GM18505 (cell line): ENCODE measurements around the gene DISP2.

Source experiments
- ATAC-seq: cut with Tn5 transposase; IDR thresholded peaks from one replicate; pipeline ENCODE4 v1.9.1; 2021; ENCODE audit not compliant: unreplicated experiment
- POLR2A ChIP-seq: IDR thresholded peaks from 4 replicates; pipeline ENCODE4 v1.6.1; 2011; ENCODE audit warnings: borderline replicate concordance; ENCODE audit not compliant: insufficient read depth, insufficient read length; ENCODE audit errors: extremely low read depth

The DISP2 gene

DNA sequence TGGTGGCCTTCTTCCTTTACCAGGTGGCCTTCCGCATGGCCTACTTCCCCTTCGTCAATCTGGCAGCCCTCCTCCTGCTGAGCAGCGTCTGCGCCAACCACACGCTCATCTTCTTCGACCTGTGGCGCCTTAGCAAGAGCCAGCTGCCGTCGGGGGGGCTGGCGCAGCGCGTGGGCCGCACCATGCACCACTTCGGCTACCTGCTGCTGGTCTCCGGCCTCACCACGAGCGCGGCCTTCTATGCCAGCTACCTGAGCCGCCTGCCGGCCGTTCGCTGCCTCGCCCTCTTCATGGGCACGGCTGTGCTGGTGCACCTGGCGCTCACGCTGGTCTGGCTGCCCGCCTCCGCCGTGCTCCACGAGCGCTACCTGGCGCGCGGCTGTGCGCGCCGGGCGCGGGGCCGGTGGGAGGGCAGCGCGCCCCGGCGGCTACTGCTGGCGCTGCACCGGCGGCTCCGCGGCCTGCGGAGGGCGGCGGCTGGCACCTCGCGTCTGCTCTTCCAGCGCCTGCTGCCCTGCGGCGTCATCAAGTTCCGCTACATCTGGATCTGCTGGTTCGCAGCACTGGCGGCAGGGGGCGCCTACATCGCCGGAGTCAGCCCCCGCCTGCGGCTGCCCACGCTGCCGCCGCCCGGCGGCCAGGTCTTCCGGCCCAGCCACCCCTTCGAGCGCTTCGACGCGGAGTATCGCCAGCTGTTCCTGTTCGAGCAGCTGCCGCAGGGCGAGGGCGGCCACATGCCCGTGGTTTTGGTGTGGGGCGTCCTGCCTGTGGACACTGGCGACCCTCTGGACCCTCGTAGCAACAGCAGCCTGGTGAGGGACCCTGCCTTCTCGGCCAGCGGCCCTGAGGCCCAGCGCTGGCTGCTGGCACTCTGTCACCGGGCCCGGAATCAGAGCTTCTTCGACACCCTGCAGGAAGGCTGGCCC, 9.9 kb downstream of the DISP2 start:
- TF ChIP-seq POLR2A = no peak
- ATAC-seq = peak; percentile 78

DNA sequence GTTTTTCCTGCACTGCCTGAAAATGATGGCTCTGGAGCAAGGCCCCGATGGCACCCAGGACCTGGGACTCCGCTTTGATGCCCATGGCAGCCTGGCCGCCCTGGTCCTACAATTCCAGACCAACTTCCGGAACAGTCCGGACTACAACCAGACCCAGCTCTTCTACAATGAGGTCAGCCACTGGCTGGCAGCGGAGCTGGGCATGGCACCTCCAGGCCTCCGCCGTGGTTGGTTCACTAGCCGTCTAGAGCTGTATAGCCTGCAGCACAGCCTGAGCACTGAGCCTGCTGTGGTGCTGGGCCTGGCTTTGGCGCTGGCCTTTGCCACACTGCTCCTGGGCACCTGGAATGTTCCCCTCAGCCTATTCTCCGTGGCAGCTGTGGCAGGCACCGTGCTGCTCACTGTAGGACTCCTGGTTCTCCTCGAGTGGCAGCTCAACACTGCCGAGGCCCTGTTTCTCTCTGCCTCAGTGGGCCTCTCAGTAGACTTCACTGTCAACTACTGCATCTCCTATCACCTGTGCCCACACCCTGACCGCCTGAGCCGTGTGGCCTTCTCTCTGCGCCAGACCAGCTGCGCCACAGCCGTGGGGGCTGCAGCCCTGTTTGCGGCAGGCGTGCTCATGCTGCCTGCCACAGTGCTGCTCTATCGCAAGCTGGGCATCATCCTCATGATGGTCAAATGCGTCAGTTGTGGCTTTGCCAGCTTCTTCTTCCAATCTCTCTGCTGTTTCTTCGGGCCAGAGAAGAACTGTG, 10.9 kb downstream of the DISP2 start:
- no peak for TF ChIP-seq POLR2A
- no peak for ATAC-seq

DNA sequence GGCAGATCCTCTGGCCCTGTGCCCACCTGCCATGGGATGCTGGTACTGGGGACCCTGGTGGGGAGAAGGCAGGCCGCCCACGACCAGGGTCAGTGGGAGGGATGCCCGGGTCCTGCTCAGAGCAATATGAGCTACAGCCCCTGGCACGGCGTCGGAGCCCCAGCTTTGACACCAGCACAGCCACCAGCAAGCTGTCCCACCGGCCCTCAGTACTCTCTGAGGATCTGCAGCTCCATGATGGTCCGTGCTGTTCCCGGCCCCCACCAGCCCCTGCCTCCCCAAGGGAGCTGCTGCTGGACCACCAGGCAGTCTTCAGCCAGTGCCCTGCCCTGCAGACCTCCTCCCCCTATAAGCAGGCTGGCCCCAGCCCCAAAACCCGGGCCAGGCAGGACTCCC, 11.5 kb downstream of the DISP2 start:
- ATAC-seq = no peak
- TF ChIP-seq POLR2A = no peak

DNA sequence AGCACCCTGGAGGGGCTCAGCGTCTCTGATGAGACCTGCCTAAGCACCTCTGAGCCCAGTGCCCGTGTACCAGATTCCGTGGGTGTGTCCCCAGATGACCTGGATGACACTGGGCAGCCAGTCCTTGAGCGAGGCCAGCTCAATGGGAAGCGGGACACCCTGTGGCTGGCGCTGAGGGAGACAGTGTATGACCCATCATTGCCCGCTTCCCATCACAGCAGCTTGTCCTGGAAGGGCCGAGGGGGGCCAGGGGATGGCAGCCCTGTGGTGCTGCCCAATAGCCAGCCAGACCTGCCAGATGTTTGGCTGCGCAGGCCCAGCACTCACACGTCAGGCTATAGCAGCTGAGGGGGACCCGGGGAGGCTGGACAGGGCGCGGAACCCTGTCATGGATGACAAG, 12.0 kb downstream of the DISP2 start:
- no peak for TF ChIP-seq POLR2A

DNA sequence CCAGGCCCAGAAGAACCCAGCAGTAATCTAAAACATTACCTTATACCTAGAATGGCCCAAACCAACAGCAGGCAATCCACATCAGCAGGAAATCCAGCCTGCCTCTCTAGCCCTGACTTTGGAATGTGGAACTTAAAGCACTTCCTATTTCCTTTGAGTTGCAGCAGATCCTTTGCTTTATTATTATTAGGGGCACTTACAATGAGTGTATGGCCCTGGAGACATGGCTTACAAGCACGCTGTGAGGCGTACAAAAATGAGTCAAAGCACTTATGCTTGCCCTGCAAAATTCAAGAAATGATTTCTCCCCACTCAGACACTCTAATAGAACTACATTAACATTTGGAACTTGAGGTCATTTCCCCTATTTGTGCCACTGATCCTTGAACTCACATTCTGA, 15.0 kb downstream of the DISP2 start:
- ATAC-seq = no peak
- TF ChIP-seq POLR2A = no peak

More for the DNA sequence above, 12.0 kb downstream of the DISP2 start:
- ATAC-seq = no peak

DNA sequence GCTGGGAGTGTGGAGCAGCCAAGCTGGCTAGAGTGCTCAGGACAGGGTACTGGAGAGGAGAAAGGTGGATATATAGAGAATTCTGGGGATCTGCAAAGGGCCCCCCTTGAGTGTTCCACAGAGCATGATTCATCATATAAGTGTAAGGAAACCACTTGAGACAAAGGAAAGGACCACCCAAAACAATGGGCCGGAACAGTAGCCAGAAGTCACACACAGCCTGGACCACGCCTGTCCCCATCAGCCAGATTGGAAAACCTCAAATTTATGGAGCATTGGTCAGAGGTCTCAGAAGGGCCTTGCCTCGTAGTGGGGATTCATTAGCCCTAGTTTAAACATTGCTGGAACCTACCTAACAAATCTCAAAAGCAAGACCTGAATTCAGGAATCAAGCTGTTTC, 19.6 kb downstream of the DISP2 start:
- no peak for TF ChIP-seq POLR2A
- no peak for ATAC-seq

DNA sequence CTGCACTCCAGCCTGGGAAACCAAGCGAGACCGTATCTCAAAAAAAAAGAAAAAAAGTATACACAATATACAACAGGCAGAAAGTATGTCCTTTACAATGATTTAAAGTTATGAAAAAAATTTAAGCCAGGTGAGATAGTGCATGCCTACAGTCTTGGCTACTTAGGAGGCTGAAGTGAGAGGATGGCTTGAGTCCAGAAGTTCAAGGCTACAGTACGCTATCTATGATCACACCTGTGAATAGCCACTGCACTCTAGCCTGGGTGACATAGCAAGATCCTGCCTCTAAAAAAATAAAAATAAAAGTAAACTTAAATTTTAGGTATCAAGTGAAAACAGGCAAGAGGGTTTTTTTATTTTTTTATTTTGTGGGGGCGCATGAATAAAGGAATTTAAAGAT, 21.4 kb downstream of the DISP2 start:
- TF ChIP-seq POLR2A = no peak

DNA sequence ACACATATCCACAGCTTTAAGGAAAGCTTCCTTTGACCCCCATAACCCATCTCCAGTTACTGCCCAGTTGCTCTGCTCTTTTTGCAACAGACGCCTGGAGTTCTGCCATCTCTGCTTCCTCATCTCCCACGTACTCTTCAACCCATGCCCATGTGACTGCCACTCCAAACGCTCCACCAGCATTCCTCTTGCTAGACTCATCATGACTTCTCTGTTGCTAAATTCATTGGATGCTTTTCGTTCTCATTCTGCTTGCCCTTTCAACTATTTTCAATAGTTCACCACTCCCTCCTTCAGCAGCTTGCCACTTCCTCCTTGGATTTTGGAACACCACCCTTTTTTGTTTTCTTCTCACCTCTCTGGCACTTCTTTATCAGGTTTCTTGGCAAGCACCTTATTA, 21.8 kb downstream of the DISP2 start:
- no peak for TF ChIP-seq POLR2A
- no peak for ATAC-seq

More for the DNA sequence above, 21.4 kb downstream of the DISP2 start:
- ATAC-seq = no peak

DNA sequence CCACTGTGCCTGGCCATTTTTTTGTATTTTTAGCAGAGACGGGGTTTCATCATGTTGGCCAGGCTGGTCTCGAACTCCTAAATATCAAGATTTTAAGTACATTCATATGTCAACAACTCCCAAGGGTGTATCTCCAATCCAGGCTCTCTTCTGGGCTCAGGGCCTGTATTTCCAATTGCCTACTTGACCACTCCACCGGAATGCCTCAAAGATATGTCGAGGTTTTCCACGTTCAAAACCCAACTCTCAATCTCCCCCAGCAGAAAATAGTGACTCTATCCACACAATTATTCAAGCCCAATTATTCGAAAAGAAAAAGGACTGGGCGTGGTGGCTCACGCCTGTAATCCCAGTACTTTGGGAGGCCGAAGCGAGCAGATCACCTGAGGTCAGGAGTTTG, 22.6 kb downstream of the DISP2 start:
- no peak for ATAC-seq
- TF ChIP-seq POLR2A = no peak

DNA sequence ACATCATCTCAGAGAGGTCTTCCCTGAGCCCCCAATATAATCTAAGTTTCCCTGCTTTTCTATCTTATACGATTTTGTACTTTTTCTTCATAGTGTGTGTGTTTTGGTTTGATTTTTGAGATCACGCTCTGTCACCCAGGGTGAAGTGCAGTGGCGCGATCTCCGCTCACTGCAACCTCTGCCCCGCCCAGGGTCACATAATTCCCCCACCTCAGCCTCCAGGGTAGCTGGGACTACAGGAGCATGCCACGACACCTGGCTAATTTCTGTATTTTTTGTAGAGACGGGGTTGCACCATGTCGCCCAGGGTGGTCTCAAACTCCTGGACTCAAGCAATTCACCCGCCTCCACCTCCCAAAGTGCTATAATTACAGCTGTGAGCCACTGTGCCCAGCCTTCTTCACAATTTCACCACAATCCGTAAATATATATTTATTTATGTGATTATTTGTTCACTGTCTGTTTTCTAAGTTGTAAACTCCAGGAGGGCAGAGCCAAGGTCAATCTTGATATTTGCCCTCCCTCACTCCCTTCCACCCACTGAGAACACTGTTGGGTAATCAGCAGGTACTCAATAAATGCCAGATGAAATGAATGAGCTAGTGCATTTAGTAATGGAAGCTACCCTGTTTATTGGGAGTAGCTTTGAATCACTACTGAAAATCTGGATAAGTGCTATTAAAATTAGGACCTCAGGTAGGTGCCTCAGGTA, 24.0 kb downstream of the DISP2 start:
- no peak for ATAC-seq
- no peak for TF ChIP-seq POLR2A

DNA sequence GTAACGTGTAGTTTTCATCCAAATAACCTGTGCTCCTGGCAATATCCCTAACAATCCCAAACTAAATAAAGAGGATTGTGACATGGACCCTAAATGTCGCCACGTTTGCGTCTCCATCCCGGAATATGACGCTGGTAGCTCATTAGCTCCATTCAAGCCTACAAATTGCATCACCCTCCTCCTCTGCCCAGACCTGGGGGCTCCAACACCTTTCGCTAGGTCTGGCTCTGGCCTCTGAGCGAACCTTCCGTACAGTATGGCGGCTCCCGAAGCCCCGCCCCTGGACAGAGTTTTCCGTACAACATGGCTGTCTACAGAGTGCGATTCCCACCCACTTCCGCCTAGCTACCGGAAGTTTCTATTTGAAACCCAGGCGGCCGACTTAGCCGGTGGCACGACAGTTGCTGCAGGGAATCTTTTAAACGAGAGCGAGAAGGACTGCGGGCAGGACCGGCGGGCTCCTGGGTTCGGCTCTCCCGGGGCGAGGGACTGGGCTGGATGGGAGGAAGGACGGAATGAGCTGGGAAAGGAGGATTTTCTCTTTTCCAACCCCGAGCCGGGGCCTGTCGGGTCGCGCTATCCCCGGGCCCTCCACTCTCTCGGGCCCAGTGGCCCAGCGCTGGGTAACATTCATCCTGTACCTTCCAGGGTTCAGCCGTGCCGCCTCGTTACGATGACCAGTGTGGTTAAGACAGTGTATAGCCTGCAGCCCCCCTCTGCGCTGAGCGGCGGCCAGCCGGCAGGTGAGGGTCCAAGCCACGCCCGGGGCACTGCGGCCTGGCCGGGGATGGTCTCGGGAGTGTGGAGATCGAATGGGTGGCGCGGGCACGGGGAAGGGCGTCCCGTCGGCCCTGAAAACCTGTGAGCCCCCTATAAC, 24.8 kb downstream of the DISP2 start, which contains the start of gene KNSTRN:
KNSTRN (plus strand) TSS at position 142 of the 877 bp plus-strand sequence; CDS start at position 257, 115 bp downstream.
- ATAC-seq = peak; percentile 92
- TF ChIP-seq POLR2A = peak; percentile 67

DNA sequence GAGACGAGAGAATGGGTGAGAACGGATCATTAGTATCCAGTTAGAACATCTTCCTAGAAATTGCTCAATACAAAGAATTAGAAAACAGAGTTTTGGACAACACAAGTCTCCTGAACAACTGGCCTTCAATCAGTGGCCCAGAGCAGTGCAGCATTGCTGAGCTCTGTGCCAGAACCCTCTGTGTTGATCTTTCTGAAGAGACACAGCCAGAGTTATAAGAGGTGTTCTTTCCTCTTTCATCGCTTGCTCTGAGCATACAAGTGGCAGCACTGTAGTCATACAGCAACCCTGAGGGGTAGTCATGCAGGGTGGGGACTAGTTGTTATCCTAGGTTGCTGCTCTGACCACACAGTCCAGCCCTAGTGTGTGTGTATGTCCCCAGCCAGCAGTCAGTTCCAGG, 28.5 kb downstream of the DISP2 start:
- no peak for ATAC-seq
- TF ChIP-seq POLR2A = no peak
